A549 (cell line): ENCODE measurements around the gene LEFTY1. TPM values are rescaled to one million over a fixed set of nuclear protein-coding genes. Genes with fewer than 3 reads are reported as not detected.

Experiments used
- ATAC-seq, 2 experiments: fragments of 200-7000 bp in 1 of 2; fragments of >200 bp in 1 of 2; cut with Nextera tagmentation in 1 of 2; cut with Tn5 transposase in 1 of 2; 3 replicates each; pipeline versions ENCODE4 v1.8.0 to v1.9.1; 2018 to 2020; ENCODE audit warnings: mild to moderate bottlenecking in 1 of 2, moderate library complexity in 1 of 2
- CTCF ChIA-PET: fragments of 300-600 bp; sonication (Branson Sonifier 250); formaldehyde crosslinking; extraction: SDS; loops from one replicate; lab custom pipeline; 2021; ENCODE audit warnings: antibody characterized with exemption, inconsistent platforms; lab: Yijun Ruan, JAX
- POLR2A ChIA-PET: fragments of 350-600 bp; formaldehyde crosslinking; extraction: SDS; loops from one replicate; lab custom pipeline; 2021; ENCODE audit warnings: antibody characterized with exemption, inconsistent platforms; lab: Yijun Ruan, JAX
- DNase-seq, 2 experiments: peaks; one replicate each; pipeline versions ENCODE4 v3.0.0 to v3.0.0-alpha.2; 2011 to 2016; ENCODE audit warnings: low read depth in 1 of 2, low spot score in 1 of 2
- FAIRE-seq: peaks from 2 replicates; lab custom pipeline; 2011; peaks lifted over from hg19 to GRCh38; lab: Jason Lieb, UNC
- H3K27ac ChIP-seq, 2 experiments: fragments of >200 bp; sonication (Bioruptor Twin); formaldehyde crosslinking; 3 replicates each; pipeline ENCODE4 v1.5.1; 2016 to 2017
- H3K4me1 ChIP-seq: fragments of >200 bp; sonication (Bioruptor Twin); formaldehyde crosslinking; 3 replicates; pipeline ENCODE4 v1.6.1; 2016
- H3K4me2 ChIP-seq: fragments of >200 bp; sonication (Bioruptor Twin); formaldehyde crosslinking; 3 replicates; pipeline ENCODE4 v1.6.1; 2016
- H3K4me3 ChIP-seq: fragments of >200 bp; sonication (Bioruptor Twin); formaldehyde crosslinking; 3 replicates; pipeline ENCODE4 v1.5.1; 2016
- H3K9me3 ChIP-seq: fragments of >200 bp; sonication (Bioruptor Twin); formaldehyde crosslinking; 3 replicates; pipeline ENCODE4 v1.6.1; 2016
- CEBPB ChIP-seq, 2 experiments: fragments of >200 bp in 1 of 2; sonication (Bioruptor Twin) in 1 of 2; formaldehyde crosslinking in 1 of 2; IDR thresholded peaks; 2 replicates each; pipeline ENCODE4 v1.6.1; 2012 to 2016
- CHD2 ChIP-seq: fragments of 150-350 bp; IDR thresholded peaks from 2 replicates; pipeline ENCODE4 v1.6.1; 2014; ENCODE audit warnings: low read length; ENCODE audit not compliant: partially characterized antibody
- CTCF ChIP-seq: fragments of >200 bp; sonication (Bioruptor Twin); formaldehyde crosslinking; IDR thresholded peaks from 3 replicates; pipeline ENCODE4 v1.5.1; 2016
- EHF ChIP-seq: fragments of 250-450 bp; sonication (Bioruptor Pico); IDR thresholded peaks from 2 replicates; pipeline ENCODE4 v1.5.0; 2020; ENCODE audit warnings: mild to moderate bottlenecking
- EP300 ChIP-seq, 2 experiments: fragments of >200 bp; sonication (Bioruptor Twin); formaldehyde crosslinking; IDR thresholded peaks; 2 replicates in 1 of 2; 3 replicates in 1 of 2; pipeline ENCODE4 v1.6.1; 2016 to 2017
- FOSB ChIP-seq: fragments of 250-450 bp; sonication (Bioruptor Pico); IDR thresholded peaks from 2 replicates; pipeline ENCODE4 v1.5.0; 2020; ENCODE audit warnings: mild to moderate bottlenecking, moderate library complexity
- FOSL2 ChIP-seq, 2 experiments: fragments of 450-650 bp in 1 of 2; fragments of >200 bp in 1 of 2; sonication (Bioruptor Twin) in 1 of 2; formaldehyde crosslinking; IDR thresholded peaks; 2 replicates each; pipeline versions ENCODE4 v1.5.0 to v1.6.1; 2016 to 2020; ENCODE audit warnings: mild to moderate bottlenecking in 1 of 2, moderate library complexity in 1 of 2
- HES2 ChIP-seq: fragments of >200 bp; sonication (Bioruptor Twin); formaldehyde crosslinking; IDR thresholded peaks from 2 replicates; pipeline ENCODE4 v1.6.1; 2016
- HMGXB4 ChIP-seq: fragments of 250-450 bp; sonication (Bioruptor Pico); IDR thresholded peaks from 2 replicates; pipeline ENCODE4 v1.5.0; 2021; ENCODE audit warnings: mild to moderate bottlenecking, moderate library complexity, borderline replicate concordance
- HOXB5 ChIP-seq: fragments of 250-450 bp; sonication (Bioruptor Pico); IDR thresholded peaks from 2 replicates; pipeline ENCODE4 v1.5.0; 2020; ENCODE audit warnings: mild to moderate bottlenecking, moderate library complexity
- JUNB ChIP-seq: fragments of >200 bp; sonication (Bioruptor Twin); formaldehyde crosslinking; IDR thresholded peaks from 2 replicates; pipeline ENCODE4 v1.6.1; 2016
- MAFK ChIP-seq: fragments of 450-650 bp; IDR thresholded peaks from 2 replicates; pipeline ENCODE4 v1.6.1; 2014; ENCODE audit not compliant: partially characterized antibody
- MYC ChIP-seq: IDR thresholded peaks from 2 replicates; pipeline ENCODE4 v1.6.1; 2012; ENCODE audit warnings: mild to moderate bottlenecking, inconsistent platforms, low read length, improper control_type of control experiment, borderline replicate concordance
- NR3C1 ChIP-seq: fragments of >200 bp; sonication (Bioruptor Twin); formaldehyde crosslinking; IDR thresholded peaks from 3 replicates; pipeline ENCODE4 v1.6.1; 2017
- POLR2A ChIP-seq: IDR thresholded peaks from 2 replicates; pipeline ENCODE4 v1.6.1; 2012; ENCODE audit warnings: mild to moderate bottlenecking, low read length
- POLR2AphosphoS2 ChIP-seq: conservative IDR thresholded peaks from 2 replicates; pipeline ENCODE4 v1.6.1; 2012; ENCODE audit warnings: low read length, improper control_type of control experiment, inconsistent platforms
- REST ChIP-seq: fragments of 200-600 bp; sonication (generic); IDR thresholded peaks from 2 replicates; pipeline ENCODE4 v1.6.1; 2016; ENCODE audit warnings: antibody characterized with exemption, mild to moderate bottlenecking, moderate library complexity
- RFX5 ChIP-seq: fragments of 450-650 bp; IDR thresholded peaks from 2 replicates; pipeline ENCODE4 v1.7.1; 2014; ENCODE audit warnings: antibody characterized with exemption, mild to moderate bottlenecking, moderate library complexity
- SREBF2 ChIP-seq: fragments of 450-650 bp; IDR thresholded peaks from 2 replicates; pipeline ENCODE4 v1.6.1; 2014; ENCODE audit warnings: mild to moderate bottlenecking, moderate library complexity
- TFCP2L1 ChIP-seq: fragments of 250-450 bp; sonication (Bioruptor Pico); IDR thresholded peaks from 2 replicates; pipeline ENCODE4 v1.5.0; 2021; ENCODE audit warnings: mild to moderate bottlenecking
- TP53 ChIP-seq: fragments of 250-450 bp; sonication (Bioruptor Pico); IDR thresholded peaks from 2 replicates; pipeline ENCODE4 v1.5.0; 2021; ENCODE audit warnings: mild to moderate bottlenecking, moderate library complexity
- ZC3H11A ChIP-seq: fragments of 450-650 bp; IDR thresholded peaks from 2 replicates; pipeline ENCODE4 v1.6.1; 2014; ENCODE audit warnings: antibody characterized with exemption, mild to moderate bottlenecking
- WGBS: methylation state at CpG from one replicate; pipeline ENCODE4 v1.1.6; 2017; ENCODE audit errors: missing lambda C conversion rate; 5-methylcytosine and 5-hydroxymethylcytosine counted together
- polyA plus RNA-seq, 4 experiments: library from polyadenylated mRNA; depleted of rRNA in 3 of 4; stranded (reverse); fragments of >200 nt; fragmentation: RNase III in 1 of 4; extraction: RNeasy Plus Mini Kit Qiagen cat#74134 plus additional on column Dnase treatment in 1 of 4; gene quantifications; 2 replicates in 3 of 4; 3 replicates in 1 of 4; pipeline ENCODE4 v1.2.3, GENCODE V29; 2011 to 2017
- TF ChIP-seq, protein P1 (sequence below): IDR thresholded peaks from 2 replicates; pipeline ENCODE4 v1.6.1; 2012
- TF ChIP-seq, protein P2 (sequence below): IDR thresholded peaks from 2 replicates; pipeline ENCODE4 v1.6.1; 2012
- TF ChIP-seq, protein P3 (sequence below): fragments of 250-450 bp; sonication (Bioruptor Pico); IDR thresholded peaks from 2 replicates; pipeline ENCODE4 v1.5.0; 2020; ENCODE audit warnings: low read depth, mild to moderate bottlenecking, moderate library complexity

The LEFTY1 gene
- polyA plus RNA-seq, 2 of the 4 experiments (the other 2 are of a cell fraction): 0.10 to 1.00 TPM

DNA sequence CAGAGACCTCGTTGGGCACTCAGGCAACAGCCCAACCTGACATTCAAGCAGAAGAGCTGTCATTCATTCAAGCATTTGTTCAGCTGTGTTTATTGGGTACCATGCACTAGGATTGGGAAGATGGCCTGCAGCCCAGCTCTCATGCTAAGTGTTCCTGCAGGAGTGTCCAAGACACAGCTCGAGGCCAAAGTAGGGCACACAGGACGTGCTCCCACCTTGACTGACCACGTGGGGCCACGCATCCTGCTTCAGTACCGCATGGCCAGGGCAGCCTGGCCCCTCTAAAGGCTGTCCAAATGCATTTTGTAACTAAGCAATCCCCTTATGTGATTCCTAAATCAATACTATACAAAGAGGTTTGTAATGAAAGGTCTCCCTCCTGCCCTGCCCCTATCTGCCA, 25.4 kb upstream of the LEFTY1 start:
- Histone ChIP-seq H3K4me3 (no peak overlapping the region), H3K9me3 (no peaks in the 10 kb centered on the region), H3K4me1 (peaks cover 8% of the 10 kb centered on the region; the same call in 1 of the 3 replicates), H3K4me2 (no peak overlapping the region), H3K27ac (no peak overlapping the region)
- no peak for FAIRE-seq
- 90% methylated on average over 6 of the region's 6 CpGs for WGBS
- POLR2A ChIA-PET: no interaction called here
- ATAC-seq: no peak
- CTCF ChIA-PET: interaction anchor here (1.1 to 10.9 kb wide), 3 partner anchors 10 to 441 kb away, joined by 3 to 196 read pairs (median 3); partner anchors contain the start of gene PYCR2
- no peak for TF ChIP-seq REST
- no peak for TF ChIP-seq HES2
- no peak for TF ChIP-seq MAFK
- TF ChIP-seq, protein P1, sequence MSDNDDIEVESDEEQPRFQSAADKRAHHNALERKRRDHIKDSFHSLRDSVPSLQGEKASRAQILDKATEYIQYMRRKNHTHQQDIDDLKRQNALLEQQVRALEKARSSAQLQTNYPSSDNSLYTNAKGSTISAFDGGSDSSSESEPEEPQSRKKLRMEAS: no peak
- no peak for TF ChIP-seq FOSB (CRISPR knock-in tag)
- no peak for TF ChIP-seq ZC3H11A
- DNase-seq: no peak

GRCh38 chr1:225911191-225912130, 22.5 kb upstream of the LEFTY1 start:
- ATAC-seq (peak; percentile 86 to 96), DNase-seq (peak; percentile 54 to 74), FAIRE-seq (no peak)
- H3K9me3 ChIP-seq: no peaks in the 10 kb centered on the region
- H3K4me3 ChIP-seq: peak overlapping the region; percentile 29
- 35% methylated on average over 47 of the region's 53 CpGs for WGBS
- H3K27ac ChIP-seq: peak overlapping the region; percentile 62 to 79
- POLR2A ChIA-PET: interaction anchor here (0.7 to 2.1 kb wide), 4 partner anchors 12 to 134 kb away, joined by 4 to 14 read pairs (median 6); partner anchors contain the start of genes PYCR2, SRP9 and TMEM63A
- CTCF ChIA-PET: interaction anchor here (0.6 to 12.4 kb wide), 68 partner anchors 7 to 486 kb away, joined by 3 to 207 read pairs (median 4); partner anchors contain the start of genes LEFTY1, LEFTY2, PYCR2 and SRP9
- peak overlapping the region; percentile 84 for H3K4me2 ChIP-seq
- 0 out of 3 replicates have a peak, but pooled peaks cover 3% of the 10 kb centered on the region for H3K4me1 ChIP-seq
- TF ChIP-seq SREBF2: no peak
- TF ChIP-seq, protein P2, sequence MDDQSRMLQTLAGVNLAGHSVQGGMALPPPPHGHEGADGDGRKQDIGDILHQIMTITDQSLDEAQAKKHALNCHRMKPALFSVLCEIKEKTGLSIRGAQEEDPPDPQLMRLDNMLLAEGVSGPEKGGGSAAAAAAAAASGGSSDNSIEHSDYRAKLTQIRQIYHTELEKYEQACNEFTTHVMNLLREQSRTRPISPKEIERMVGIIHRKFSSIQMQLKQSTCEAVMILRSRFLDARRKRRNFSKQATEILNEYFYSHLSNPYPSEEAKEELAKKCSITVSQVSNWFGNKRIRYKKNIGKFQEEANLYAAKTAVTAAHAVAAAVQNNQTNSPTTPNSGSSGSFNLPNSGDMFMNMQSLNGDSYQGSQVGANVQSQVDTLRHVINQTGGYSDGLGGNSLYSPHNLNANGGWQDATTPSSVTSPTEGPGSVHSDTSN: no peak
- peak; percentile 99 for TF ChIP-seq CTCF
- no peak for TF ChIP-seq JUNB
- TF ChIP-seq, protein P3, sequence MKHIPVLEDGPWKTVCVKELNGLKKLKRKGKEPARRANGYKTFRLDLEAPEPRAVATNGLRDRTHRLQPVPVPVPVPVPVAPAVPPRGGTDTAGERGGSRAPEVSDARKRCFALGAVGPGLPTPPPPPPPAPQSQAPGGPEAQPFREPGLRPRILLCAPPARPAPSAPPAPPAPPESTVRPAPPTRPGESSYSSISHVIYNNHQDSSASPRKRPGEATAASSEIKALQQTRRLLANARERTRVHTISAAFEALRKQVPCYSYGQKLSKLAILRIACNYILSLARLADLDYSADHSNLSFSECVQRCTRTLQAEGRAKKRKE (CRISPR knock-in tag): no peak
- TF ChIP-seq, protein P1: peak; percentile 54; the same call in 1 of the 2 replicates
- no peak for TF ChIP-seq FOSL2 (IDR thresholded peaks at IDR 0.05)
- TF ChIP-seq FOSL2 (CRISPR knock-in tag; IDR thresholded peaks at IDR 0.05): no peak
- no peak for TF ChIP-seq TP53 (CRISPR knock-in tag)
- TF ChIP-seq MYC: no peak
- no peak for TF ChIP-seq EHF (CRISPR knock-in tag)
- no peak for TF ChIP-seq HMGXB4 (CRISPR knock-in tag)
- TF ChIP-seq TFCP2L1 (CRISPR knock-in tag): no peak
- no peak for TF ChIP-seq RFX5
- TF ChIP-seq HOXB5 (CRISPR knock-in tag): no peak
- TF ChIP-seq CHD2: no peak
- no peak for TF ChIP-seq POLR2AphosphoS2
- no peak for TF ChIP-seq EP300 (IDR thresholded peaks at IDR 0.05)
- TF ChIP-seq NR3C1: no peak
- no peak for TF ChIP-seq POLR2A
- no peak for TF ChIP-seq CEBPB (IDR thresholded peaks at IDR 0.05)
